ENCODE results near the gene C16orf96. TPM values are rescaled to one million over a fixed set of nuclear protein-coding genes. Genes with fewer than 3 reads are reported as not detected.

Gene C16orf96
- total RNA-seq, 1 experiment from 2014 or later, result 0.15 TPM

- ChIA-PET POLR2A (no interaction called here), CTCF (no interaction called here)
- TF ChIP-seq, protein P1, sequence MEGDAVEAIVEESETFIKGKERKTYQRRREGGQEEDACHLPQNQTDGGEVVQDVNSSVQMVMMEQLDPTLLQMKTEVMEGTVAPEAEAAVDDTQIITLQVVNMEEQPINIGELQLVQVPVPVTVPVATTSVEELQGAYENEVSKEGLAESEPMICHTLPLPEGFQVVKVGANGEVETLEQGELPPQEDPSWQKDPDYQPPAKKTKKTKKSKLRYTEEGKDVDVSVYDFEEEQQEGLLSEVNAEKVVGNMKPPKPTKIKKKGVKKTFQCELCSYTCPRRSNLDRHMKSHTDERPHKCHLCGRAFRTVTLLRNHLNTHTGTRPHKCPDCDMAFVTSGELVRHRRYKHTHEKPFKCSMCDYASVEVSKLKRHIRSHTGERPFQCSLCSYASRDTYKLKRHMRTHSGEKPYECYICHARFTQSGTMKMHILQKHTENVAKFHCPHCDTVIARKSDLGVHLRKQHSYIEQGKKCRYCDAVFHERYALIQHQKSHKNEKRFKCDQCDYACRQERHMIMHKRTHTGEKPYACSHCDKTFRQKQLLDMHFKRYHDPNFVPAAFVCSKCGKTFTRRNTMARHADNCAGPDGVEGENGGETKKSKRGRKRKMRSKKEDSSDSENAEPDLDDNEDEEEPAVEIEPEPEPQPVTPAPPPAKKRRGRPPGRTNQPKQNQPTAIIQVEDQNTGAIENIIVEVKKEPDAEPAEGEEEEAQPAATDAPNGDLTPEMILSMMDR (IDR thresholded peaks at IDR 0.05), result no peak
- TF ChIP-seq SIN3A (IDR thresholded peaks at IDR 0.05; ENCODE audit: borderline replicate concordance, insufficient read depth, low read depth, low read length), result no peak
- no peak for TF ChIP-seq REST (IDR thresholded peaks at IDR 0.05; ENCODE audit: insufficient read depth in 1 of 2, low read depth in 2 of 2, low read length in 1 of 2)
- no peak for TF ChIP-seq TCF7L2 (IDR thresholded peaks at IDR 0.05; ENCODE audit: low read depth, low read length)
- TF ChIP-seq POLR2AphosphoS5 (IDR thresholded peaks at IDR 0.05; ENCODE audit: low read depth, low read length), result no peak
- intact Hi-C loops (cut with micrococcal nuclease; ENCODE audit: unreplicated experiment), result no loop called here
- Histone ChIP-seq H3K4me3 (ENCODE audit: low read depth in 2 of 2, low read length in 2 of 2) (no peak overlapping the region), H3K4me1 (ENCODE audit: control insufficient read depth, insufficient read depth, low read length) (peaks cover 6% of the 10 kb centered on the region; the same call in 1 of the 2 replicates), H3K27me3 (ENCODE audit: control insufficient read depth, insufficient read depth, low read length) (no peaks in the 10 kb centered on the region), H3K27ac (ENCODE audit: low read length) (no peak overlapping the region), H3K9me3 (ENCODE audit: control insufficient read depth, insufficient read depth, low read depth, low read length) (no peaks in the 10 kb centered on the region), H3K36me3 (ENCODE audit: control insufficient read depth, insufficient read depth, low read length) (no peaks in the 10 kb centered on the region)
- in situ Hi-C loops (cut with HindIII; ENCODE audit: low pct_unique_long_range_greater_than_20kb, low sequenced_read_pairs), result no loop called here
- no TSS peak for BruUV-seq (replicated peaks)
- DNase-seq (ENCODE audit: low read depth, low spot score) (no peak), ATAC-seq (no peak)
Measured at GRCh38 chr16:4608704-4608980, 52.5 kb downstream of the C16orf96 start.

DNA sequence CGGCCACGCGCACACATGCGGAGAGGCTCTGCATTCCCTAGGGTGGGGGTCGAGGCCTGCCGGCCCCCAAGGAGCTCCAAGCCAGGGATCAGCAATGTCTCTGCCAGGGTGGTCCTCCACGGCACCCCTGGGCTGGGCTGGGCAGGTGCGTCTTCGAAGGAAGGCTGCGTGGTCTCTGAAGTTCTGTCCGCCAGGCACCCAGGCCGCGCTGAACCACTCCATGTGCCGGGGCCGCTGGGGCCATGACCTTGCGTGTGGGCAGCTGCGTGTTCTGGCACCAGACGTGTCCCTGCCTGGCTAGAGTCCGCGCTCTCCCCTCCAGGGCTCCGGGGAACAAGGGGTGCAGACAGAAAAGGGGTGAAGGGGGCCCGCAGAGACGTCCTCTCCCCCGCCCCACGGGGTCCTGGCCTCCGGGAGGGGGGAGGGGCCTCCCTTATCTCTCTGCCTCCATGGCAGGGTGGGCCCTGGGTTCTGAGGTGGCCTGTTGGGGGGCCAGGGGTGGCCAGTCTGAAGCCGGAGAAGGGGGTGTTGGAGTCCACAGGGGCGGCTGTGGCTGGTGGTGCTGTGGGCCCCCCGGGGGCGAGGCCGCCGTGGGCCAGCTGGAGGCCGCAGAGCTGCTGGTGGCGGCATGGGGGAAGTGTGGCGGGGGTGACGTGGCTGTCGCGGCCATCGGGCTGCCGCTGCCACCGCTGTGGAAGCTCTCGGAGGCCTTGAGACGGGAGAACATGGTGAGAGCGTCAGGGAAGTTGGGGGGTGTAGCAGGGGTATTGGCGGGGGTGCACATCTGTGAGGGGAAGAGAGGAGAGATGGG is 53.3 kb downstream of the C16orf96 start:
- Histone ChIP-seq H3K4me1 (ENCODE audit: control insufficient read depth, insufficient read depth, low read length) (peaks cover 6% of the 10 kb centered on the region; the same call in 1 of the 2 replicates), H3K9me3 (ENCODE audit: control insufficient read depth, insufficient read depth, low read depth, low read length) (no peaks in the 10 kb centered on the region), H3K27me3 (ENCODE audit: control insufficient read depth, insufficient read depth, low read length) (no peaks in the 10 kb centered on the region), H3K4me3 (ENCODE audit: low read depth in 2 of 2, low read length in 2 of 2) (no peak overlapping the region), H3K27ac (ENCODE audit: low read length) (no peak overlapping the region), H3K36me3 (ENCODE audit: control insufficient read depth, insufficient read depth, low read length) (no peaks in the 10 kb centered on the region)
- BruUV-seq (replicated peaks), result no TSS peak
- intact Hi-C loops (cut with micrococcal nuclease; ENCODE audit: unreplicated experiment), result no loop called here
- ATAC-seq (no peak), DNase-seq (ENCODE audit: low read depth, low spot score) (no peak)
- ChIA-PET CTCF (no interaction called here), POLR2A (no interaction called here)
- in situ Hi-C loops (cut with HindIII; ENCODE audit: low pct_unique_long_range_greater_than_20kb, low sequenced_read_pairs), result no loop called here
- no peak for TF ChIP-seq TCF7L2 (IDR thresholded peaks at IDR 0.05; ENCODE audit: low read depth, low read length)
- TF ChIP-seq, protein P1 (IDR thresholded peaks at IDR 0.05), result no peak
- no peak for TF ChIP-seq REST (IDR thresholded peaks at IDR 0.05; ENCODE audit: insufficient read depth in 1 of 2, low read depth in 2 of 2, low read length in 1 of 2)
- no peak for TF ChIP-seq POLR2AphosphoS5 (IDR thresholded peaks at IDR 0.05; ENCODE audit: low read depth, low read length)
- no peak for TF ChIP-seq SIN3A (IDR thresholded peaks at IDR 0.05; ENCODE audit: borderline replicate concordance, insufficient read depth, low read depth, low read length)

Measured in Panc1 (cell line).